ENCODE data around the gene SLC12A7.

SLC12A7 gene

DNA sequence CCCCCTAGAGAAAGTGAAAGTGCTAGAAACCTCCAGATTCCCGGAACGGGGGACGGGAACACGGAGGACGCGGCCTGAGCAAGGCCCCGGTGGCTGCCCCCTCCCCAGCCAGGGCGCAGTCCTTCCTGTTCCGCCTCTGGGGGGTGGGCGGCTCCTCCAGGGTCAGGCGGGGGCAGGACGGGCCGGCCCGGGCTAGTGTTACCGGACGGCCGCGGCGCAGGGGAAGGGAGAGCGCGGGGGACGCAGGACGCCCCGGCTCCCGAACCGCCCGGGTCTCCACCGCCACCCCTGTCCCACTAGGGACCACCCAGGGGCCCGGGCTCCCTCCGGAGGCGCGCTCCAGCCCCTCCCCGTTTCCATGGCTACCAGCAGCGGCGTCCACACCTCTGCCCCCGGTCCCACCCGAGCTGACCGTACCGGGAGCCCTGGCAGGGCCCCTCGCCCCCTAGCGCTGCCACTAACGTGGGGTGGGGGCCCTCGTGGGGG lies 579 bp downstream of the SLC12A7 start:
- peaks cover 29% of the 10 kb centered on the region for H3K4me1 Mint-ChIP-seq (ENCODE audit: low read depth)
- H3K27ac Mint-ChIP-seq, result peak overlapping the region; percentile 78
- H3K27me3 Mint-ChIP-seq, result no peaks in the 10 kb centered on the region
- peak overlapping the region; percentile 84 for H3K4me3 Mint-ChIP-seq
- no peaks in the 10 kb centered on the region for H3K36me3 Mint-ChIP-seq (ENCODE audit: low read depth)
- no peaks in the 10 kb centered on the region for H3K9me3 Mint-ChIP-seq

DNA sequence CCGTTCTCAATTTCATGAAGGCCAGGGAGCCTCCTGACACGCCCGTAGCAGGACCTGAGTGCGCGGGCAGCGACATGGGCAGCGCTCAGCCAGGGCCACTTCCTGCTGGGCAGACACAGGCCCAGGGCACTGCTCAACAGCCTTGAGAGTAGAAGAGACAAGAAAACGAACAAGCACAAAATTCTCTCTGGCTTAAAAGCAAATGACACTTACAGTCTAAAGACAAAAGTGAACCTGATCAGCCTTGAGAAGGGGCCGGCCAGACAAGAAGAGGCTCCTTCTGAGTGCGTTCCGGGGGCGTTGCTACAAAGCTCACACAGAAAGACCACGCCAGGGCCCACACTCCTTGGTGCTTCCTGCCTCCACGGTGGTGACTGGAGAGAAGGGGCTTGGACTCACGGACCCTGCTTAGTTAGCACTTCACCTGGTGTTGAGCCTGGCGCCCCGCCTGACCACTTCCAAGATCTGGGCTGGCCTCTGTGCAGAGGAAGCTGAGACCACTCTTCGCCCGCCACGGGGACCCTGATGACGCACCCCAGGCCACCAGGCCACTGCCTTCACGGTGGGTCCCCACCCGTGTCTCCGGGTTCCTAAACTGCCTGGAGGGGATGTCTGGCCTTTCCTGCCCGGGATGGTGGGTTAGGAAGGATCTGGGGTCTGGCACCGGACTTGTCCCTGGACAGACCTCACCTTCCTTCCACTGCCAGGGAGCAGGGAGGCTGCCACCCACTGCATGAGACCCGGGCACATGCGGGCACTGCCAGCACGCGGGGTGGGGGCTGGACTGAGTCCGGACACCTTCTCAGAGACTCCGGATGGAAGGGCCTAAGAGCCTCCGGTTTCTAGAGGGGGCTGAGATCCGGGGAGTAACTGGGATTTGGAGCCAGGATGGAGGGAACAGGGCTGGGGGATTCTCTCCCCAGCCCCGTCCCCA lies 1.3 kb downstream of the SLC12A7 start:
- H3K27ac Mint-ChIP-seq, result peak overlapping the region; percentile 78
- no peaks in the 10 kb centered on the region for H3K27me3 Mint-ChIP-seq
- H3K4me1 Mint-ChIP-seq (ENCODE audit: low read depth), result peaks cover 36% of the 10 kb centered on the region
- H3K9me3 Mint-ChIP-seq, result no peaks in the 10 kb centered on the region
- peak overlapping the region; percentile 84 for H3K4me3 Mint-ChIP-seq
- H3K36me3 Mint-ChIP-seq (ENCODE audit: low read depth), result no peaks in the 10 kb centered on the region

GRCh38 chr5:1109542-1110306 lies 2.1 kb downstream of the SLC12A7 start:
- H3K4me1 Mint-ChIP-seq (ENCODE audit: low read depth), result peaks cover 44% of the 10 kb centered on the region
- H3K4me3 Mint-ChIP-seq, result peak overlapping the region; percentile 84
- no peak overlapping the region for H3K27ac Mint-ChIP-seq
- H3K36me3 Mint-ChIP-seq (ENCODE audit: low read depth), result no peaks in the 10 kb centered on the region
- no peaks in the 10 kb centered on the region for H3K9me3 Mint-ChIP-seq
- H3K27me3 Mint-ChIP-seq, result no peaks in the 10 kb centered on the region

- no peak overlapping the region for H3K4me3 Mint-ChIP-seq
- H3K36me3 Mint-ChIP-seq (ENCODE audit: low read depth), result no peaks in the 10 kb centered on the region
- no peak overlapping the region for H3K27ac Mint-ChIP-seq
- H3K4me1 Mint-ChIP-seq (ENCODE audit: low read depth), result peaks cover 53% of the 10 kb centered on the region
- no peaks in the 10 kb centered on the region for H3K27me3 Mint-ChIP-seq
- H3K9me3 Mint-ChIP-seq, result no peaks in the 10 kb centered on the region
Measured at GRCh38 chr5:1108865-1109174, 3.0 kb downstream of the SLC12A7 start.

DNA sequence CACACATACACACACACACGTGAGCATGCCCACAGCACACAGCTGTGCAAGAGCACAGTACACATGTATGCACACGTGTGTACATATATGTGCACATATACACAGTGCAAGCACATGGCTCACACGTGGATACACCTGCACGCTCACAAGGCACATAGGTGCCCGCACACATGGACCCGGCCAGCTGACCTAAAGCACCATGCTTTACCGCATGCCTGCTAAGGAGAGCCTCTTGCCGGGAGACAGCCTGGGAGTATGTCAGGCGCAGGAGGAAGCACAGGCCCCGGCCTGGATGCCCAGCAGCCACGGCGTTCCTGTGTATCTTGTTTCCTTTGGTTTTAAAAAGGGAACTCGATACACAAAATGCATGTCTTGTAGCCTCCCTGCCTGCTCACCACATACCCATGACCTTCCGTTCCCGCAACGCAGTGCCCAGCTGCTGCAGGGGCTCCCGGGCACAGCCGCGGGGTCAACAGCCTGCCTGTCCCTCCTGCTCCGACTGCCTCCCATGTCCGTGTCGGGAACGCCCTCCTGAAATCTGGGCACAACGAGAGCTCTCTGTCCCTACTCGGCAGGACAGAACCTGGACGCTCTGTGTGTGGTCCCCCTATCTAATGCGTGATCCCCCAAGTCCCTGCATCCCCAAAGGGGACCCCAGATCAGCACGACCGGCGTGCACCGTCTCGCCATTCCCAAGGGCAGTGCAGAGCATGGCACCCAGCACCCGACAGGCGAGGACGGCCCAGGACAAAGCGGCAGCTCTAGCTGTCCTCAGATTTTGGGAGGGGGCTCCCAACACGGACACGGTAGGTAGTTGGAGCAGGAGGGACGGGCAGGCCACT lies 3.6 kb downstream of the SLC12A7 start:
- Mint-ChIP-seq H3K27me3 (no peaks in the 10 kb centered on the region), H3K36me3 (ENCODE audit: low read depth) (no peaks in the 10 kb centered on the region), H3K9me3 (no peaks in the 10 kb centered on the region), H3K27ac (no peak overlapping the region), H3K4me3 (no peak overlapping the region), H3K4me1 (ENCODE audit: low read depth) (peaks cover 58% of the 10 kb centered on the region)

GRCh38 chr5:1107167-1108022 lies 4.5 kb downstream of the SLC12A7 start:
- Mint-ChIP-seq H3K9me3 (no peaks in the 10 kb centered on the region), H3K27ac (peak overlapping the region; percentile 76), H3K27me3 (no peaks in the 10 kb centered on the region), H3K4me3 (peak overlapping the region; percentile 48), H3K4me1 (ENCODE audit: low read depth) (peaks cover 60% of the 10 kb centered on the region), H3K36me3 (ENCODE audit: low read depth) (no peaks in the 10 kb centered on the region)

- peak overlapping the region; percentile 76 for H3K27ac Mint-ChIP-seq
- peak overlapping the region; percentile 48 for H3K4me3 Mint-ChIP-seq
- peaks cover 60% of the 10 kb centered on the region for H3K4me1 Mint-ChIP-seq (ENCODE audit: low read depth)
- H3K36me3 Mint-ChIP-seq (ENCODE audit: low read depth), result no peaks in the 10 kb centered on the region
- no peaks in the 10 kb centered on the region for H3K9me3 Mint-ChIP-seq
- no peaks in the 10 kb centered on the region for H3K27me3 Mint-ChIP-seq
Measured at GRCh38 chr5:1106385-1107166, 5.3 kb downstream of the SLC12A7 start.

DNA sequence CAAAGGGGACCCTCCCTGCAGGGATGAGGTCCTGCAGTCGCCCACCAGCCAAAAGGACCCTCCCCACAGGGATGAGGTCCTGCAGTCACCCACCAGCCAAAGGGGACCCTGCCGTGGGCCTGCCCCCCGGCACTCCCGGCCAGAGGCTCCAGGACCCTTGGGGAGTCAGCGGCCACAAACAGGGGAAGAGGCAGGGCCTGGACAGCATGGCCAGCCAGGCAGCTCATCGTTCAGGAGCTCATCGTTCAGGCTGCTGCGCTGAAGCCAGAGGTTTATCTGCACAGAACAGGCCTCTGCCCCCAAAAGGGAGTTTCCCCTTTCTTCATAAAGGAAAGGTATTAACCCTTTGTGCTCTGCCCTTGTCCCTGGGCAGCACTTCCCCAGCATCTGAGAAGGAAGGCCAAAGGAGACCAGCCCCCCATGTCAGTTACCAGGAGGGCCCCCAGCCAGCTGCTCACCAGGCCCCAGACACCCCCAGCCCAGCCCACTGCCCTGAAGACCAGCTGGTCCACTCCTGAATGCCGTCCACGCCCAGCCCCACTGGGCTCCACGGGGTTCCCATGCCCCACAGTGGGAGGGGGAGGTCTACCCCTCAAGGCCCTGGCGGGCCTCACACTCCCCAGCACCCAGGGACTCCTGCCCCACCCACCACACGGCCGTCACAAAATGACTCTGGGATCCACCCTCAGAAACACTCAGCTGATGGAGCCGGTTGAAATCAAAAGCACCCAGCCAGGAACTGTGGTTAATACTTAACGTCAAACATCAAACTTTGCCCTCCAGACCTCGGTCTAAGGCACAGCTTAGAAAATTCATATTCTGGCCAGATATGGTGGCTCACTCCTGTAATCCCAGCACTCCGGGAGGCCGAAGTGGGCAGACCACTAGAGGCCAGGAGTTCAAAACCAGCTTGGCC lies 6.3 kb downstream of the SLC12A7 start:
- peak overlapping the region; percentile 35 for H3K4me3 Mint-ChIP-seq
- no peaks in the 10 kb centered on the region for H3K9me3 Mint-ChIP-seq
- no peaks in the 10 kb centered on the region for H3K27me3 Mint-ChIP-seq
- H3K36me3 Mint-ChIP-seq (ENCODE audit: low read depth), result no peaks in the 10 kb centered on the region
- H3K4me1 Mint-ChIP-seq (ENCODE audit: low read depth), result peaks cover 61% of the 10 kb centered on the region
- peak overlapping the region; percentile 58 for H3K27ac Mint-ChIP-seq

DNA sequence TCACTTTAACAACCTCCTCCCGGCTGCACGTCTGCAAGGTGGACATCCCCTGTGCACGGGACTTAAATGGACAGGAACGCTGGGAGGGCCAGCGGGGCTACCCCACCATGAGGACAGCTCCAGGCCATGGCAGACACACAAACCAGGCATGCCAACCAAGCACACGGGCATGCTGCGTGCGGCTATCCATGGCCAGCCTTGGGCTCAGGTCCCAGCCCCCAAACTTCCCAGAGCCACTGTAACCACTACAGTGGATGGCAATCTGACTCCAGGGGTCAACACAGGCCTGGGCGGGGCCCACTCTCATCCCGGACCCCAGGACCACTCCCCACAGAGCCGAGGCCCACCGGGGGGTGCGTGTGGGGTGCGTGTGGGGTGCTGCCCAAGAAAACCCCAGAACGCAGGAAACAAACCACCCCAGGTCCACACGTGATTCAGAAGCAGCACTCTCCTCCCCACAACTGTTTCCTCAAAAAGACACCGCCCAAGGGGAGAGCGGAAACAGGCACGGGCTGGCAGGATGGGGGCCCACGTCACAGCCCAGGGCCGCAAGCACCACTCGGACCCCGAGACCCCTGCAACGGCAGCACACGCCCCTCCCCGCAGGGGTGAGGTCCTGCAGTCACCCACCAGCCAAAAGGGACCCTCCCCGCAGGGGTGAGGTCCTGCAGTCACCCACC lies 7.4 kb downstream of the SLC12A7 start:
- H3K4me3 Mint-ChIP-seq, result peak overlapping the region; percentile 13
- H3K36me3 Mint-ChIP-seq (ENCODE audit: low read depth), result no peaks in the 10 kb centered on the region
- no peaks in the 10 kb centered on the region for H3K9me3 Mint-ChIP-seq
- H3K27ac Mint-ChIP-seq, result no peak overlapping the region
- H3K4me1 Mint-ChIP-seq (ENCODE audit: low read depth), result peaks cover 65% of the 10 kb centered on the region
- no peaks in the 10 kb centered on the region for H3K27me3 Mint-ChIP-seq

GRCh38 chr5:1103505-1104326 lies 8.1 kb downstream of the SLC12A7 start:
- peaks cover 65% of the 10 kb centered on the region for H3K4me1 Mint-ChIP-seq (ENCODE audit: low read depth)
- no peaks in the 10 kb centered on the region for H3K9me3 Mint-ChIP-seq
- H3K27ac Mint-ChIP-seq, result no peak overlapping the region
- no peaks in the 10 kb centered on the region for H3K27me3 Mint-ChIP-seq
- peak overlapping the region; percentile 13 for H3K4me3 Mint-ChIP-seq
- H3K36me3 Mint-ChIP-seq (ENCODE audit: low read depth), result no peaks in the 10 kb centered on the region

GRCh38 chr5:1103093-1103492 lies 8.8 kb downstream of the SLC12A7 start:
- Mint-ChIP-seq H3K9me3 (no peaks in the 10 kb centered on the region), H3K4me1 (ENCODE audit: low read depth) (peaks cover 60% of the 10 kb centered on the region), H3K27me3 (no peaks in the 10 kb centered on the region), H3K4me3 (no peak overlapping the region), H3K36me3 (ENCODE audit: low read depth) (no peaks in the 10 kb centered on the region), H3K27ac (no peak overlapping the region)

Measured in stimulated activated naive CD8-positive, alpha-beta T cell treated with anti-CD3 and anti-CD28 coated beads, Interleukin-15, Interleukin-2, amounts not matched to agents 100 ng/mL and 50 ng/mL, for 24 hours (primary cell).